Activated T-cell treated with anti-CD3 and anti-CD28 coated beads for 48 hours (primary cell): Measurements from ENCODE around the gene CTDNEP1.
"Not testable (repeated sequence)": the region's sequence is repeated elsewhere in the genome, so short reads cannot be mapped to it uniquely, and the experiment has no call there.

Source experiments
- DNase-seq: peaks from one replicate; pipeline ENCODE4 v3.0.0-alpha.2; 2020; ENCODE audit warnings: low read depth

CTDNEP1 gene

GRCh38 chr17:7246779-7247178 is 4.8 kb downstream of the CTDNEP1 start:
- no peak for DNase-seq

- DNase-seq, result not testable (repeated sequence)
These were observed 7.7 kb downstream of the CTDNEP1 start for GRCh38 chr17:7243838-7244237.

GRCh38 chr17:7243453-7243729 is 8.1 kb downstream of the CTDNEP1 start:
- no peak for DNase-seq

GRCh38 chr17:7242717-7243452 is 8.6 kb downstream of the CTDNEP1 start:
- DNase-seq, result peak; percentile 85

GRCh38 chr17:7241783-7242716 is 9.5 kb downstream of the CTDNEP1 start, which contains the start of gene GABARAP:
TSS of gene GABARAP (minus strand) at chr17:7242449. CDS start at chr17:7242330, 119 bp downstream.
- DNase-seq, result peak; percentile 87

GRCh38 chr17:7241090-7241733 is 10.3 kb downstream of the CTDNEP1 start:
- DNase-seq, result no peak

GRCh38 chr17:7240375-7240774 is 11.2 kb downstream of the CTDNEP1 start:
- no peak for DNase-seq

GRCh38 chr17:7239091-7240027 is 12.2 kb downstream of the CTDNEP1 start, which contains the start of gene PHF23:
TSS of gene PHF23 (minus strand) at chr17:7239457. CDS start at chr17:7239279, 178 bp downstream.
- peak; percentile 97 for DNase-seq

GRCh38 chr17:7238420-7239090 is 13.0 kb downstream of the CTDNEP1 start:
- DNase-seq, result no peak

- peak; percentile 81 for DNase-seq
These were observed 13.6 kb downstream of the CTDNEP1 start for GRCh38 chr17:7237761-7238419.

GRCh38 chr17:7237266-7237760 is 14.2 kb downstream of the CTDNEP1 start:
- DNase-seq, result no peak

- DNase-seq, result no peak
These were observed 14.7 kb downstream of the CTDNEP1 start for GRCh38 chr17:7236808-7237207.

GRCh38 chr17:7235693-7236665 is 15.6 kb downstream of the CTDNEP1 start:
- DNase-seq, result no peak

GRCh38 chr17:7234083-7234951 is 17.2 kb downstream of the CTDNEP1 start, which contains the start of gene DVL2:
TSS of gene DVL2 (minus strand) at chr17:7234517. CDS start at chr17:7234262, 255 bp downstream.
- DNase-seq, result peak; percentile 91

- no peak for DNase-seq
These were observed 17.8 kb downstream of the CTDNEP1 start for GRCh38 chr17:7233701-7234082.

- DNase-seq, result no peak
These were observed 19.4 kb downstream of the CTDNEP1 start for GRCh38 chr17:7232114-7232513.

- DNase-seq, result no peak
These were observed 22.0 kb downstream of the CTDNEP1 start for GRCh38 chr17:7229504-7229903.

- no peak for DNase-seq
These were observed 22.6 kb downstream of the CTDNEP1 start for GRCh38 chr17:7228920-7229319.
